ENCODE results near the gene BLOC1S1.

BLOC1S1 gene

DNA sequence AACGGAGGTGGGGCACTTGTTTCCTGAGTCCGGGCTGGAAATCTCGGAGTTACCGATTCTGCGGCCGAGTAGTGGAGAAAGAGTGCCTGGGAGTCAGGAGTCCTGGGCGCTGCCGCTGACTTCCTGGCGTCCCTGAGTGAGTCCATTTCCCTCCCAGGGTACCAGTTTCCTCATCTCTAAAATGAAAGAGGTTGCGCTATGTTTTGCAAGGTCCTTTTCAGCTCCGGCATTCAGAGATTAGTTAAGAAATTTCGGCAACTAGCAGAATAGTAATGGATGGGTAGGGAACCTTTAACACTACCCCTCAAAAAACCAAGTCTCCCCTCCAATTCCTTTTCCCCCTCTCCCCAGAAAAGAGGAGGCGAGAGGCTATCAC, 724 bp downstream of the BLOC1S1 start:
- peak overlapping the region; percentile 80 for H3K4me3 ChIP-seq (ENCODE audit: control insufficient read depth, low read depth, low read length)
- TF ChIP-seq, protein P1, sequence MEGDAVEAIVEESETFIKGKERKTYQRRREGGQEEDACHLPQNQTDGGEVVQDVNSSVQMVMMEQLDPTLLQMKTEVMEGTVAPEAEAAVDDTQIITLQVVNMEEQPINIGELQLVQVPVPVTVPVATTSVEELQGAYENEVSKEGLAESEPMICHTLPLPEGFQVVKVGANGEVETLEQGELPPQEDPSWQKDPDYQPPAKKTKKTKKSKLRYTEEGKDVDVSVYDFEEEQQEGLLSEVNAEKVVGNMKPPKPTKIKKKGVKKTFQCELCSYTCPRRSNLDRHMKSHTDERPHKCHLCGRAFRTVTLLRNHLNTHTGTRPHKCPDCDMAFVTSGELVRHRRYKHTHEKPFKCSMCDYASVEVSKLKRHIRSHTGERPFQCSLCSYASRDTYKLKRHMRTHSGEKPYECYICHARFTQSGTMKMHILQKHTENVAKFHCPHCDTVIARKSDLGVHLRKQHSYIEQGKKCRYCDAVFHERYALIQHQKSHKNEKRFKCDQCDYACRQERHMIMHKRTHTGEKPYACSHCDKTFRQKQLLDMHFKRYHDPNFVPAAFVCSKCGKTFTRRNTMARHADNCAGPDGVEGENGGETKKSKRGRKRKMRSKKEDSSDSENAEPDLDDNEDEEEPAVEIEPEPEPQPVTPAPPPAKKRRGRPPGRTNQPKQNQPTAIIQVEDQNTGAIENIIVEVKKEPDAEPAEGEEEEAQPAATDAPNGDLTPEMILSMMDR (IDR thresholded peaks at IDR 0.05; ENCODE audit: control insufficient read depth, insufficient read depth, low read depth, low read length, missing control alignments) = no peak
- DNase-seq (ENCODE audit: low read depth) = no peak

DNA sequence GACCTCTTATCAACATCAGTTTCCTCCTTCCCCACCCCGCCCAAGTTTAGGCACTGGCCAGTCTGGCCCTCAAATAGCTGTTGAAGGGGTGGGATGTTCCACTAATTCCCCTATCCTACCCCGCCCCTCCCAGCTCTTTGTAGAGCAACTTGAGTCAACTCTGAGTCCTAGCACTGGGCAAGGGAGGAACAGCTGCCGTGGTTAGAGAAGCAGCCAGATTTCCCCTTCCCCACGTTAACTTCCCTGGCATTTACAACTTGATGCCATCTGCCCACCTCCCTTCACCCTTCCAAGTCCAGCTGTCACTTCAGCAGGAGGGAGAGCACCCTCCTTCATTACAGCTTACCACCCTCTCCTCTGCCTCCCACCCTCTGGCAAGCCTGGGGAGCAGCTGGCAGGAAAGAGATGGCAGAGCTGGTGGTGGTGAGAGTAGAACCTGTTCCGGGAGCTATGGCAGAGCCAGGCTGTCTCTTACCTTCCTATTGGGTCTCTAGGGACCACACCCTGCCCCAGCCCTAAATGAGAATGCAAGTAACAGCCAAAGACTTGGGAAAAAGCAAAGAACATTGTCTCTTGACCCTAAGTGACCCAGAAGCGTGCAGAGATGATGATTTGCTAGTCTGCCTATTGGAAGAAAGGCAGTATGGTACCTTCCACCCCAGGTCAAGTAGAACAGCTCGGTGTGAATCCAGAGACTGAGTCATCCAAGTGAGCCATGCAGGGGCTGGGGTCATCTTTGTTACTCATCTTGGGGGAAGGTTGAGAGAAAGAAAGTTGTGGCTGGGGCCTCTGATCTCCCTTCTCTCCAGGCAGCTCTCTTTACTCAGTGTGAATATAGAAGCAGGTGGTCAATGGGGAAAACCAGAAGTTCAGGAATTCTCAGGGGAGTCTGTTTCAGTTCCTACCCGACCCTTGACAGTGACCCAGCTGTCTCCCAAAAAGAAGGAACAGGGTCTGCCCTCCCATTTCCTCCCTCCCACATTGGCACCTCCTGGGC, 1.5 kb downstream of the BLOC1S1 start:
- peak overlapping the region; percentile 80 for H3K4me3 ChIP-seq (ENCODE audit: control insufficient read depth, low read depth, low read length)
- no peak for DNase-seq (ENCODE audit: low read depth)
- TF ChIP-seq, protein P1 (IDR thresholded peaks at IDR 0.05; ENCODE audit: control insufficient read depth, insufficient read depth, low read depth, low read length, missing control alignments) = no peak

DNA sequence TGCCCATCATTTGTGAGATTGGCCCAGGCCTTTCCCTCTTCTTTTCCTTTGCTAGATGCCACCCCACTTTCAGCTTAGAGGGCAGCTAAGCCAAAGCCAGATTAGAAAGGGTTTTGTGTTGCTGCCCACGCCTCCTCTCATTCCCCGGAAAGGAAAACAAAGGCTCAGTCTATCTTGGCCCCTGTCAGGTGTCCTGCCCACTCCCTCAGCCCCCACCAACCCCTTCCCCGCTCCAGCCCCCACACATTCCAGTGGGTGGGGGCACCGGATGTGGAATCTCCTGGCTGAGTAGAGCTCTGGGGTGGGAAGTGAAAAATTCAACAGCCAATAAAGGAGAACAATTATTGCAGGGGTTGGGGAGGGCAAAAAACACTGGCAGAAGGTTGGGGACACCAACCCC, 2.2 kb downstream of the BLOC1S1 start:
- no peak overlapping the region for H3K4me3 ChIP-seq (ENCODE audit: control insufficient read depth, low read depth, low read length)
- TF ChIP-seq, protein P1 (IDR thresholded peaks at IDR 0.05; ENCODE audit: control insufficient read depth, insufficient read depth, low read depth, low read length, missing control alignments) = no peak
- no peak for DNase-seq (ENCODE audit: low read depth)

DNA sequence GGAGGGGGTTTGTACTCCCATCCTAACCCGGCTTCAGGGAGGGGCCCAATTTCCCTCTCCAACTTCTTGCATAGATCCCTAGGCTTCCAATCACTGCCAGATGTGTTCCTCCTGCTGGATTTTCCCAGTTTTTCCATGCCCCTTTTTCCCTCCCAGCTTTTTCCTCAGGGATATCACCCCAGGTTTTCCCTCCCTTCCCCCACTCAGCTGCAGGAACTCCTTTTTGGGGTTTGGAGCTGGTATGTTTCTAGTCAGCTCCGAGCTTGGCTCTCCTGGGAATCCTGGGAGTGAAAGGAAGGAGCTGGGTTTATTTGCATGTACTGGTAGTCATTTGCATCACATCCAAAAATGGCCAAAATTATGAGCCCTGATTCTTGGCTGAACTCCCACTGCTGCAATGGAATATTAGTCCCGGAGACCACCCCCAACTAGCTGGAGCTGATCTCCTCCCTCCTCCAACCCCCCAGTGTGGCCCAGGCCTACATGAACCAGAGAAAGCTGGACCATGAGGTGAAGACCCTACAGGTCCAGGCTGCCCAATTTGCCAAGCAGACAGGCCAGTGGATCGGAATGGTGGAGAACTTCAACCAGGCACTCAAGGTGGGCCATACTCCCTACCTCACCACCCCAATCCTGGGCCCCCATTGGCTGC, 2.9 kb downstream of the BLOC1S1 start:
- TF ChIP-seq, protein P1 (IDR thresholded peaks at IDR 0.05; ENCODE audit: control insufficient read depth, insufficient read depth, low read depth, low read length, missing control alignments) = no peak
- H3K4me3 ChIP-seq (ENCODE audit: control insufficient read depth, low read depth, low read length) = no peak overlapping the region
- DNase-seq (ENCODE audit: low read depth) = no peak

- TF ChIP-seq, protein P1 (IDR thresholded peaks at IDR 0.05; ENCODE audit: control insufficient read depth, insufficient read depth, low read depth, low read length, missing control alignments) = no peak
- DNase-seq (ENCODE audit: low read depth) = no peak
- H3K4me3 ChIP-seq (ENCODE audit: control insufficient read depth, low read depth, low read length) = no peak overlapping the region
Observed at GRCh38 chr12:55719371-55719770, 3.5 kb downstream of the BLOC1S1 start.

GRCh38 chr12:55720071-55720564, 4.3 kb downstream of the BLOC1S1 start, which contains the start of gene RDH5:
Gene RDH5 (plus strand): TSS chr12:55720393. CDS start chr12:55721185, 792 bp downstream.
- DNase-seq (ENCODE audit: low read depth) = peak; percentile 70
- TF ChIP-seq, protein P1 (IDR thresholded peaks at IDR 0.05; ENCODE audit: control insufficient read depth, insufficient read depth, low read depth, low read length, missing control alignments) = no peak

More at GRCh38 chr12:55720071-55720564, 4.3 kb downstream of the BLOC1S1 start, which contains the start of gene RDH5:
- peak within 1 kb of the TSS; percentile 5; the same call in 1 of the 2 replicates for H3K4me3 ChIP-seq (ENCODE audit: control insufficient read depth, low read depth, low read length)

Data from AG09309 (cell line).